Peyer's patch (tissue), 4 donors: ENCODE results near the gene MMP8.

ENCODE experiments used
- POLR2A ChIP-seq, 2 donors: fragments of 450-650 bp; IDR thresholded peaks; one replicate each; pipeline ENCODE4 v1.5.1; 2017; ENCODE audit warnings: antibody characterized with exemption in 2 of 2, mild to moderate bottlenecking in 2 of 2, moderate library complexity in 2 of 2
- TF ChIP-seq, protein P1 (sequence below), 6 experiments: fragments of 450-650 bp in 4 of 6; fragments of 200-600 bp in 2 of 6; sonication (generic) in 1 of 6; IDR thresholded peaks; one replicate each; pipeline ENCODE4 v1.5.1; 2017 to 2019; ENCODE audit warnings: antibody characterized with exemption in 6 of 6, mild to moderate bottlenecking in 3 of 6, moderate library complexity in 1 of 6

DNA sequence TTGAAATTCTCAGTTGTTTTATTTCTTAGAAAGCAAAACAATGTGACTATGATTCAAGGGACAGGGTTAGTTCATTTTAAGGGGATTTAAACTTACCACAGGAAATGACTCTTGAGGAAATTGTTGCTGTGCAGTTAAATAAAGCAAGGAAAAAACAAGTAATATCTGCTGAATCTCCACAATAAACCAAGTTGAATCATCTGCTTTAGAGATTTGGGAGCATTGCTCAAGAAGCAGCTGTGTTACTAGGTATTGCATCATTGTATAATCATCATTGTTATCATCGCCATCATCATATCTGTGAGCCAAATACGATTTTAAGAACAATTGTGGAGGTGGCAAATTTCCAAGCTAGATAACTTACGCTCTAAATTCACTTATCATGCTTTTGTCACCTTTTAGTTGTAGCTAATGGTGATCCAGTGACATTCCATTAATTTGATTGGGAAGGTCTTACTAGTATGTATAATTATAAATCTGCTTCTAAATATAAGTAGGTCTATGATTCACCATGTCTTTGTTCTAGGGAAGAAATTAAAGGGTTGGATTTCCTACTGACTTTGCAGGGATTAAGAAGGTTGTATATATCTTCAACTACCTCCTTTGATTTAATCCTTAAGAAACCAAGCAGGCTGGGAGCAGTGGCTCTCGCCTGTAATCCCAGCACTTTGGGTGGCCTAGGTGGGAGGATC, 35.7 kb upstream of the MMP8 start:
- no peak for TF ChIP-seq POLR2A (IDR thresholded peaks at IDR 0.05)
- TF ChIP-seq, protein P1, sequence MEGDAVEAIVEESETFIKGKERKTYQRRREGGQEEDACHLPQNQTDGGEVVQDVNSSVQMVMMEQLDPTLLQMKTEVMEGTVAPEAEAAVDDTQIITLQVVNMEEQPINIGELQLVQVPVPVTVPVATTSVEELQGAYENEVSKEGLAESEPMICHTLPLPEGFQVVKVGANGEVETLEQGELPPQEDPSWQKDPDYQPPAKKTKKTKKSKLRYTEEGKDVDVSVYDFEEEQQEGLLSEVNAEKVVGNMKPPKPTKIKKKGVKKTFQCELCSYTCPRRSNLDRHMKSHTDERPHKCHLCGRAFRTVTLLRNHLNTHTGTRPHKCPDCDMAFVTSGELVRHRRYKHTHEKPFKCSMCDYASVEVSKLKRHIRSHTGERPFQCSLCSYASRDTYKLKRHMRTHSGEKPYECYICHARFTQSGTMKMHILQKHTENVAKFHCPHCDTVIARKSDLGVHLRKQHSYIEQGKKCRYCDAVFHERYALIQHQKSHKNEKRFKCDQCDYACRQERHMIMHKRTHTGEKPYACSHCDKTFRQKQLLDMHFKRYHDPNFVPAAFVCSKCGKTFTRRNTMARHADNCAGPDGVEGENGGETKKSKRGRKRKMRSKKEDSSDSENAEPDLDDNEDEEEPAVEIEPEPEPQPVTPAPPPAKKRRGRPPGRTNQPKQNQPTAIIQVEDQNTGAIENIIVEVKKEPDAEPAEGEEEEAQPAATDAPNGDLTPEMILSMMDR (IDR thresholded peaks at IDR 0.05): no peak
